Measurements from ENCODE around the gene TBC1D22A.

GRCh38 chr22:47022475-47022874, 260.0 kb downstream of the TBC1D22A start:
- TF ChIP-seq CTCF (IDR thresholded peaks at IDR 0.05) (no peak), POLR2A (IDR thresholded peaks at IDR 0.05) (no peak)
